Body of pancreas (tissue), 4 donors: ENCODE data around the gene ANP32B. TPM values are rescaled to one million over a fixed set of nuclear protein-coding genes. Genes with fewer than 3 reads are reported as not detected.
"Not testable (repeated sequence)": the region's sequence is repeated elsewhere in the genome, so short reads cannot be mapped to it uniquely, and the experiment has no call there.

Experiments used
- ATAC-seq: fragments of 150-250 bp; one replicate; pipeline ENCODE4 v1.9.1; 2016
- DNase-seq, 4 donors: peaks; one replicate each; pipeline ENCODE4 v3.0.0-alpha.2; 2019
- H3K27ac ChIP-seq, 4 donors: fragments of 200-600 bp; sonication (generic); 1 replicate in 3 of 4; 2 replicates in 1 of 4; pipeline versions ENCODE4 v1.5.1 to v1.6.1; 2016 to 2019; ENCODE audit warnings: mild to moderate bottlenecking in 1 of 4, mixed read lengths in 1 of 4, moderate library complexity in 1 of 4
- H3K27me3 ChIP-seq, 2 donors: fragments of 200-600 bp; sonication (generic); one replicate each; pipeline ENCODE4 v1.6.0; 2016; ENCODE audit warnings: mild to moderate bottlenecking in 1 of 2
- H3K36me3 ChIP-seq, 2 donors: fragments of 200-600 bp; sonication (generic); replicated peaks in 1 of 2; 2 replicates each; pipeline ENCODE4 v1.5.1; 2016; ENCODE audit warnings: low read depth in 2 of 2; ENCODE audit not compliant: insufficient read depth in 1 of 2
- H3K4me1 ChIP-seq: fragments of 200-600 bp; sonication (generic); one replicate; pipeline ENCODE4 v1.6.0; 2016
- H3K4me3 ChIP-seq, 2 donors: fragments of 200-600 bp; sonication (generic); 1 replicate in 1 of 2; 2 replicates in 1 of 2; pipeline ENCODE4 v1.5.1; 2016 to 2019
- H3K9me3 ChIP-seq, 3 donors: fragments of 200-600 bp; sonication (generic); 1 replicate in 2 of 3; 2 replicates in 1 of 3; pipeline ENCODE4 v1.5.1; 2016
- POLR2A ChIP-seq, 3 donors: fragments of 450-650 bp; IDR thresholded peaks; one replicate each; pipeline ENCODE4 v1.6.1; 2016; ENCODE audit warnings: antibody characterized with exemption in 3 of 3, mild to moderate bottlenecking in 2 of 3
- WGBS, 2 donors: methylation state at CpG; one replicate each; pipeline ENCODE4 v1.1.5; 2017; 5-methylcytosine and 5-hydroxymethylcytosine counted together
- intact Hi-C: fragments of 100-400 bp; cut with DNase I; formaldehyde crosslinking; loops from one replicate; pipeline ENCODE4 v1.15.1; 2023
- total RNA-seq, 2 donors: library from RNA; depleted of rRNA; stranded (reverse); fragments of >200 nt; gene quantifications; one replicate each; pipeline ENCODE4 v1.1.0, GENCODE V29; 2016
- TF ChIP-seq, protein P1 (sequence below), 7 experiments: fragments of 450-650 bp in 4 of 7; fragments of 200-600 bp in 3 of 7; sonication (generic) in 3 of 7; IDR thresholded peaks; one replicate each; pipeline ENCODE4 v1.5.1; 2016 to 2019; ENCODE audit warnings: antibody characterized with exemption in 7 of 7

ANP32B gene
- total RNA-seq, 2 donors from 2014 or later = 38.4 to 65.9 TPM

- Histone ChIP-seq H3K36me3 (no peaks in the 10 kb centered on the region), H3K9me3 (no peaks in the 10 kb centered on the region), H3K27ac (no peak overlapping the region), H3K4me3 (no peak overlapping the region), H3K4me1 (no peaks in the 10 kb centered on the region), H3K27me3 (no peaks in the 10 kb centered on the region)
- DNase-seq (no peak), ATAC-seq (no peak)
- intact Hi-C loops = no loop called here
- TF ChIP-seq, protein P1, sequence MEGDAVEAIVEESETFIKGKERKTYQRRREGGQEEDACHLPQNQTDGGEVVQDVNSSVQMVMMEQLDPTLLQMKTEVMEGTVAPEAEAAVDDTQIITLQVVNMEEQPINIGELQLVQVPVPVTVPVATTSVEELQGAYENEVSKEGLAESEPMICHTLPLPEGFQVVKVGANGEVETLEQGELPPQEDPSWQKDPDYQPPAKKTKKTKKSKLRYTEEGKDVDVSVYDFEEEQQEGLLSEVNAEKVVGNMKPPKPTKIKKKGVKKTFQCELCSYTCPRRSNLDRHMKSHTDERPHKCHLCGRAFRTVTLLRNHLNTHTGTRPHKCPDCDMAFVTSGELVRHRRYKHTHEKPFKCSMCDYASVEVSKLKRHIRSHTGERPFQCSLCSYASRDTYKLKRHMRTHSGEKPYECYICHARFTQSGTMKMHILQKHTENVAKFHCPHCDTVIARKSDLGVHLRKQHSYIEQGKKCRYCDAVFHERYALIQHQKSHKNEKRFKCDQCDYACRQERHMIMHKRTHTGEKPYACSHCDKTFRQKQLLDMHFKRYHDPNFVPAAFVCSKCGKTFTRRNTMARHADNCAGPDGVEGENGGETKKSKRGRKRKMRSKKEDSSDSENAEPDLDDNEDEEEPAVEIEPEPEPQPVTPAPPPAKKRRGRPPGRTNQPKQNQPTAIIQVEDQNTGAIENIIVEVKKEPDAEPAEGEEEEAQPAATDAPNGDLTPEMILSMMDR (IDR thresholded peaks at IDR 0.05) = no peak
- TF ChIP-seq POLR2A (IDR thresholded peaks at IDR 0.05) = no peak
Measured at GRCh38 chr9:97940233-97940632, 42.9 kb upstream of the ANP32B start.

DNA sequence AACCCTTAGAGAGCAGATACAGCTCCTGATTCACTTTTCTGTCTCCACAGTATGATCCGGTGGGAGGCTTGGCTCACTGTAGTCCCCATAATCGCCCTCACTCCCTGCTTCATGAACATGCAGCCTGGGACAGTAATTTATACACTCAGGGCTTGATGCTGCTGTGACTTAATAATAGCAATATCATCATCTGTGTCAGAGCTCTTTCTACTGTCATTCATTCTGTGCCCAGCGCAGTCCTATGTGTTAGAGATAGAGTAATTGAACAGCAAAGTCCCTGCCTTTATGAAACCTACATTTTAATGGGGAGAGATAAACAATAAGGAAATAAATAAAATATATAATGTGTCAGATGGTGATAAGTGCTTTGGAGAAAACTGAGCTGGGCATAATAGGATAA, 42.4 kb upstream of the ANP32B start:
- no peaks in the 10 kb centered on the region for H3K36me3 ChIP-seq
- no peaks in the 10 kb centered on the region for H3K9me3 ChIP-seq
- H3K4me1 ChIP-seq = no peaks in the 10 kb centered on the region
- H3K27ac ChIP-seq = no peak overlapping the region
- intact Hi-C loops = no loop called here
- ATAC-seq (no peak), DNase-seq (no peak)
- H3K4me3 ChIP-seq = no peak overlapping the region
- WGBS, 2 donors = 55 to 66% methylated on average over 3 of the region's 3 CpGs
- no peak for TF ChIP-seq POLR2A (IDR thresholded peaks at IDR 0.05)
- TF ChIP-seq, protein P1 (IDR thresholded peaks at IDR 0.05) = no peak
- no peaks in the 10 kb centered on the region for H3K27me3 ChIP-seq

- DNase-seq (no peak), ATAC-seq (no peak)
- Histone ChIP-seq H3K4me3 (no peak overlapping the region), H3K27ac (no peak overlapping the region), H3K36me3 (no peaks in the 10 kb centered on the region), H3K27me3 (no peaks in the 10 kb centered on the region), H3K4me1 (no peaks in the 10 kb centered on the region), H3K9me3 (no peaks in the 10 kb centered on the region)
- WGBS, 2 donors = 76 to 85% methylated on average over 1 of the region's 1 CpG
- intact Hi-C loops = no loop called here
- TF ChIP-seq, protein P1 (IDR thresholded peaks at IDR 0.05) = no peak
- no peak for TF ChIP-seq POLR2A (IDR thresholded peaks at IDR 0.05)
Measured at GRCh38 chr9:97941323-97941722, 41.8 kb upstream of the ANP32B start.

DNA sequence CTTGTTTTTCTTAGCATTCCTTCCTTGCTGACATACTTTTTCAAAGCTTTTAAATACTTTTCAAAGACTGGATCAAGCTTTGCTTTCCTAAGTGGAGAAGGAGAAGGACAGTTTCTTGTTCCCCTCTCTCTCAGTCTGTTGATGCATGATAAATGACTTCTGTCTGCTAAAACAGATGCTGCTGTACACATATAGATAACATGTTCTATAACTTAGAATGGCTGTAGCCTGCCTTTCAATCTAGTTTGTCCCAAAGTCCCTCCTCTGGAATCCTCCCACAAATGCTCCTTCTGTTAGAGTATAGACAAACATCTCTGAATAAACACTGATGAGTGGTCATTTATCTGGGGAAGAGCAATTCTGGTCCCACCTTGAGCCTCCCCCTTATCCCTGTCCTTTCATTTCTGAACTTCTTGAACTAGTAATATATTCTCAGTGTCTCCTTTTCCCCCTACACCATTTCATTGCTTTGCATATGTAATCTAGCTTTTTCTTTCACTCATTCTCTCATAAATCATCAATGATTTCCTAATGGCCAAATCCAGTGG, 39.8 kb upstream of the ANP32B start:
- no peaks in the 10 kb centered on the region for H3K36me3 ChIP-seq
- no peaks in the 10 kb centered on the region for H3K27me3 ChIP-seq
- TF ChIP-seq, protein P1 (IDR thresholded peaks at IDR 0.05) = no peak
- TF ChIP-seq POLR2A (IDR thresholded peaks at IDR 0.05) = no peak
- intact Hi-C loops = no loop called here
- DNase-seq = no peak
- H3K4me1 ChIP-seq = no peaks in the 10 kb centered on the region
- no peak overlapping the region for H3K4me3 ChIP-seq
- no peaks in the 10 kb centered on the region for H3K9me3 ChIP-seq
- ATAC-seq = no peak
- H3K27ac ChIP-seq = no peak overlapping the region

DNA sequence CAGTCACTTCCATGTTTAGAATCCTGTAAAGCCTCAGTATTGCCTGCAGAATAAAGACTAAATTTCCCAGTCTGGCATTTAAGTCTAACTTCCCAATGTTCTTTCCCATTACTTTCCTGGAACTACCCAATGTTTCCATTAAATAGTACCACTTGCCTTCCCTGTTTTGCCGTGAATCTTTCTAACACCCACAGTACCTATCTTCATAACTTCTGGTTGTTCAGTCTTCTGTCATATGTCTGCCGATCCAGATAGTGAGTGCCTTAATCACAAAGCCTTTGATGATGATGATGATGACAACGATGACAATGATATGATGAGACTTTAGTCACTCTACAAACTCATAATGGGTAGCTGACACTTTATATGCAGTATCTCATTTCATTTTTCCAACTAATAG, 38.5 kb upstream of the ANP32B start:
- no peak for ATAC-seq
- no peaks in the 10 kb centered on the region for H3K27me3 ChIP-seq
- no peak overlapping the region for H3K4me3 ChIP-seq
- no peaks in the 10 kb centered on the region for H3K4me1 ChIP-seq
- H3K27ac ChIP-seq = no peak overlapping the region
- WGBS, 2 donors = 68 to 72% methylated on average over 3 of the region's 3 CpGs
- DNase-seq = no peak
- intact Hi-C loops = no loop called here
- no peaks in the 10 kb centered on the region for H3K9me3 ChIP-seq
- H3K36me3 ChIP-seq = no peaks in the 10 kb centered on the region
- TF ChIP-seq POLR2A (IDR thresholded peaks at IDR 0.05) = no peak

DNA sequence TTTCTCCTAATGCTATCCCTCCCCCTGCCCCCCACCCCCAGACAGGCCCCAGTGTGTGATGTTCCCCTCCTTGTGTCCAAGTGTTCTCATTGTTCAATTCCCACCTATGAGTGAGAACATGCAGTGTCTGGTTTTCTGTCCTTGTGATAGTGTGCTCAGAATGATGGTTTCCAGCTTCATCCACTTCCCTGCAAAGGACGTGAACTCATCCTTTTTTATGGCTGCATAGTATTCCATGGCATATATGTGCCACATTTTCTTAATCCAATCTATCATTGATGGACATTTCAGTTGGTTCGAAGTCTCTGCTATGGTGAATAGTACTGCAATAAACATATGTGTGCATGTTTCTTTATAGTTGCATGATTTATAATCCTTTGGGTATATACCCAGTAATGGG, 37.7 kb upstream of the ANP32B start:
- H3K9me3 ChIP-seq, H3K27me3 ChIP-seq, ATAC-seq, H3K36me3 ChIP-seq, DNase-seq, H3K4me1 ChIP-seq, H3K4me3 ChIP-seq, intact Hi-C loops, H3K27ac ChIP-seq: not testable (repeated sequence)
- 69 to 77% methylated on average over 2 of the region's 2 CpGs for WGBS, 2 donors

DNA sequence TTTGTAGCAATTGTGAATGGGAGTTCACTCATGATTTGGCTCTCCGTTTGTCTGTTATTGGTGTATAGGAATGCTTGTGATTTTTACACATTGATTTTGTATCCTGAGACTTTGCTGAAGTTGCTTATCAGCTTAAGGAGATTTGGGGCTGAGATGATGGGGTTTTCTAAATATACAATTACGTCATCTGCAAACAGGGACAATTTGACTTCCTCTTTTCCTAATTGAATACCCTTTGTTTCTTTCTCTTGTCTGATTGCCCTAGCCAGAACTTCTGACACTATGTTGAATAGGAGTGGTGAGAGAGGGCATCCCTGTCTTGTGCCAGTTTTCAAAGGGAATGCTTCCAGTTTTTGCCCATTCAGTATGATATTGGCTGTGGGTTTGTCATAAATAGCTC, 36.0 kb upstream of the ANP32B start:
- H3K4me1 ChIP-seq, H3K36me3 ChIP-seq, H3K27ac ChIP-seq, H3K27me3 ChIP-seq, intact Hi-C loops, H3K4me3 ChIP-seq, ATAC-seq, DNase-seq, H3K9me3 ChIP-seq: not testable (repeated sequence)
- WGBS, 2 donors = 36 to 56% methylated on average over 2 of the region's 2 CpGs

- intact Hi-C loops, H3K27me3 ChIP-seq, H3K27ac ChIP-seq, ATAC-seq, H3K4me3 ChIP-seq, H3K9me3 ChIP-seq, H3K4me1 ChIP-seq, H3K36me3 ChIP-seq, DNase-seq: not testable (repeated sequence)
- 87 to 90% methylated on average over 5 of the region's 5 CpGs for WGBS, 2 donors
Measured at GRCh38 chr9:97950873-97951272, 32.3 kb upstream of the ANP32B start.
